Peyer's patch (tissue), 4 donors: ENCODE measurements around the gene ADGRF1. TPM values are rescaled to one million over a fixed set of nuclear protein-coding genes. Genes with fewer than 3 reads are reported as not detected.

ENCODE experiments used
- DNase-seq, 3 donors: peaks; one replicate each; pipeline ENCODE4 v3.0.0-alpha.2; 2017 to 2019
- H3K27ac ChIP-seq, 4 donors: fragments of 200-600 bp; sonication (generic); one replicate each; pipeline ENCODE4 v1.5.1; 2016 to 2019
- H3K27me3 ChIP-seq, 2 donors: fragments of 200-600 bp; sonication (generic); one replicate each; pipeline ENCODE4 v1.5.1; 2019
- H3K36me3 ChIP-seq, 3 donors: fragments of 200-600 bp; sonication (generic); one replicate each; pipeline ENCODE4 v1.5.1; 2016 to 2019
- H3K4me1 ChIP-seq, 4 donors: fragments of 200-600 bp; sonication (generic); one replicate each; pipeline ENCODE4 v1.5.1; 2016 to 2019
- H3K4me3 ChIP-seq, 4 donors: fragments of 200-600 bp; sonication (generic); 1 replicate in 3 of 4; 2 replicates in 1 of 4; pipeline ENCODE4 v1.5.1; 2016 to 2019; ENCODE audit warnings: mild to moderate bottlenecking in 1 of 4
- H3K9me3 ChIP-seq, 4 donors: fragments of 200-600 bp; sonication (generic); one replicate each; pipeline ENCODE4 v1.5.1; 2016 to 2019; ENCODE audit warnings: mild to moderate bottlenecking in 1 of 4
- POLR2A ChIP-seq, 2 donors: fragments of 450-650 bp; IDR thresholded peaks; one replicate each; pipeline ENCODE4 v1.5.1; 2017; ENCODE audit warnings: antibody characterized with exemption in 2 of 2, mild to moderate bottlenecking in 2 of 2, moderate library complexity in 2 of 2
- total RNA-seq, 4 donors: library from RNA; depleted of rRNA; stranded (reverse); fragments of >200 nt; gene quantifications; one replicate each; pipeline ENCODE4 v1.1.0, GENCODE V29; 2016
- TF ChIP-seq, protein P1 (sequence below), 6 experiments: fragments of 450-650 bp in 4 of 6; fragments of 200-600 bp in 2 of 6; sonication (generic) in 1 of 6; IDR thresholded peaks; one replicate each; pipeline ENCODE4 v1.5.1; 2017 to 2019; ENCODE audit warnings: antibody characterized with exemption in 6 of 6, mild to moderate bottlenecking in 3 of 6, moderate library complexity in 1 of 6

ADGRF1 gene
- total RNA-seq, 4 donors from 2014 or later: 7.4 to 22.6 (median 13.5) TPM; not detected in 1

DNA sequence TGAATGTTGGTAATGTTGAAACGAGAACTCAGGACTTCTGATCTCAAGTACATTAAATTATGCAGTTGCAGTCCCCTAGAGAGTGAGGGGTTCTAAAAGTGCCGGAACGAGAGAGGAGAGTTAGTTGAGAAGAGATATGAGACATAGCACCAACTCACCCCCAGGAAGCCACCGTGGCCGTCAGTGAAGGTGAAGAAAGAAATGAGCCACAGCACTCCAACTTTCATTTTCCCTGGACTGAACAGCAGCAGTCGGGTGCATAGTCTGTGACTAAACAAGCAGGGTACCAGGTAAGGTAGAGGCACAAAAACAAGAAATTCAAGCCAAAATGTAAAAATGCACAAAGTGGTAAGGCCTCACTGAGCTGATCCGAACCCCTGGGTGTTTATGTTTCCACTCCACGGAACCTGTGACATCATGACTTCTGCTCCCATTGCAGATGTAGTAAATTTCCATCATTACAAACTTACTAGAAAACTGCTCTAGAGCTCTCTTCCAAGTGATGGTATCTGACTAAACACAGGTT, 13.2 kb downstream of the ADGRF1 start:
- TF ChIP-seq, protein P1, sequence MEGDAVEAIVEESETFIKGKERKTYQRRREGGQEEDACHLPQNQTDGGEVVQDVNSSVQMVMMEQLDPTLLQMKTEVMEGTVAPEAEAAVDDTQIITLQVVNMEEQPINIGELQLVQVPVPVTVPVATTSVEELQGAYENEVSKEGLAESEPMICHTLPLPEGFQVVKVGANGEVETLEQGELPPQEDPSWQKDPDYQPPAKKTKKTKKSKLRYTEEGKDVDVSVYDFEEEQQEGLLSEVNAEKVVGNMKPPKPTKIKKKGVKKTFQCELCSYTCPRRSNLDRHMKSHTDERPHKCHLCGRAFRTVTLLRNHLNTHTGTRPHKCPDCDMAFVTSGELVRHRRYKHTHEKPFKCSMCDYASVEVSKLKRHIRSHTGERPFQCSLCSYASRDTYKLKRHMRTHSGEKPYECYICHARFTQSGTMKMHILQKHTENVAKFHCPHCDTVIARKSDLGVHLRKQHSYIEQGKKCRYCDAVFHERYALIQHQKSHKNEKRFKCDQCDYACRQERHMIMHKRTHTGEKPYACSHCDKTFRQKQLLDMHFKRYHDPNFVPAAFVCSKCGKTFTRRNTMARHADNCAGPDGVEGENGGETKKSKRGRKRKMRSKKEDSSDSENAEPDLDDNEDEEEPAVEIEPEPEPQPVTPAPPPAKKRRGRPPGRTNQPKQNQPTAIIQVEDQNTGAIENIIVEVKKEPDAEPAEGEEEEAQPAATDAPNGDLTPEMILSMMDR (IDR thresholded peaks at IDR 0.05): no peak
- Histone ChIP-seq H3K36me3 (no peaks in the 10 kb centered on the region), H3K4me1 (no peaks in the 10 kb centered on the region), H3K27me3 (no peaks in the 10 kb centered on the region), H3K27ac (no peak overlapping the region), H3K4me3 (no peak overlapping the region), H3K9me3 (no peaks in the 10 kb centered on the region)
- DNase-seq: no peak

DNA sequence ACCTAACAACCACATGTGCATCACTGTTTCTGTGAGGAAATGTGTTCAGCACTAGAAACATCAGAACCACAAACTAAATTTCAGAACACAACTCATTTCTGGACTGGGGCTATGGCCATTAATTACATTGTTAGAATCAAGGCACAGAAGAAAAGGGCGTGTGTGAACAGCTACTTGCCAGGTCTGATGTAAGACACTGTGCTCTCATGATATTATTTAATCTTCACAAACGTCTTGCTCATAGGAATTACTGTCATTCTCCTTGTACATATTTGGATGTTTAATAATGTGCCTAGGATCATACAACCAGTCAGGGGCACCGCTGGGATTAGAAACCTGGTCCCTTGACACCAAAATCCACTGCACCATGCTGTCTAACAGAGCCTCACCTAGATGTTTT, 14.8 kb downstream of the ADGRF1 start:
- TF ChIP-seq POLR2A (IDR thresholded peaks at IDR 0.05): no peak
- TF ChIP-seq, protein P1 (IDR thresholded peaks at IDR 0.05): no peak
- no peaks in the 10 kb centered on the region for H3K36me3 ChIP-seq
- no peaks in the 10 kb centered on the region for H3K4me1 ChIP-seq
- H3K27ac ChIP-seq: no peak overlapping the region
- no peaks in the 10 kb centered on the region for H3K9me3 ChIP-seq
- H3K4me3 ChIP-seq: no peak overlapping the region
- DNase-seq: no peak
- H3K27me3 ChIP-seq: no peaks in the 10 kb centered on the region

DNA sequence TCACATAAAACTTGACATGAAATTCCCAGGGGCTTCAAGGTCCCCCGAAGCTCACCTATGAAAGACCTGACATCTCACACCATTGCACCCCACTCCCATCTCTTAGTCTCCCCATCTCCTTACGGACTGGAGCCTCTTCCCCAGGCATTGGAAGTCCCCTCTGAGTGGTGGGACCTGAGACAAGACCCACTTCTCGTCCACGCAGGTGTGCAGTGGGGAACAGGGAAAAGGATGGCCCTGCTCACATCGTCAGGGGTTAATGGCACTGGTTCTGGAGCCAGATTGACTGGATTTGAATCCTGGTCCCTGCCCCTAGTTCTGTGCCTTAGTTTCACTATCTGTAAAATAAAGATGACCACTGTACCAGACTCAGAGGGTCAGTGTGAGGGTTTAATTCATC, 15.5 kb downstream of the ADGRF1 start:
- DNase-seq: no peak
- H3K36me3 ChIP-seq: no peaks in the 10 kb centered on the region
- no peaks in the 10 kb centered on the region for H3K4me1 ChIP-seq
- TF ChIP-seq, protein P1 (IDR thresholded peaks at IDR 0.05): no peak
- no peak for TF ChIP-seq POLR2A (IDR thresholded peaks at IDR 0.05)
- H3K4me3 ChIP-seq: no peak overlapping the region
- H3K27me3 ChIP-seq: no peaks in the 10 kb centered on the region
- no peaks in the 10 kb centered on the region for H3K9me3 ChIP-seq
- H3K27ac ChIP-seq: no peak overlapping the region

DNA sequence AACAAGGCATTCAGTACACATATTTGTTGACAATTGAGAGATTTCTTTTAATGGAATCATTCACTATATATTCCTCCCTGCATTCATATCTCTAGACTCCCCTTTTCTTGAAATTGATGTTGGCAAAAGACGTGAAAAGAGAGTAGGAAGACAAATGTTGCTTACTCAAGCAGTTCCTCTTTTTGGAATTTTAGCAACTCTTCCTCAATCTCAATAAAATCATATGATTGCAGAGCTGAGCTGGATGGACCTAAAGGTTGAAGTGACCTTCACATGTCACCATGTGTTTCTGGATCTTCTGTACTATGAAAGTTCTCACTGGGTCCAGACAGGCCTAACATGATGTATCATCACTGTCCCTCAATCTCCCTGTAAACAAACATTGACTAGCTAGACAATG, 18.6 kb downstream of the ADGRF1 start:
- Histone ChIP-seq H3K27me3 (no peaks in the 10 kb centered on the region), H3K27ac (no peak overlapping the region), H3K9me3 (no peaks in the 10 kb centered on the region), H3K36me3 (no peaks in the 10 kb centered on the region), H3K4me3 (no peak overlapping the region), H3K4me1 (no peaks in the 10 kb centered on the region)
- TF ChIP-seq POLR2A (IDR thresholded peaks at IDR 0.05): no peak
- TF ChIP-seq, protein P1 (IDR thresholded peaks at IDR 0.05): no peak
- DNase-seq: no peak

DNA sequence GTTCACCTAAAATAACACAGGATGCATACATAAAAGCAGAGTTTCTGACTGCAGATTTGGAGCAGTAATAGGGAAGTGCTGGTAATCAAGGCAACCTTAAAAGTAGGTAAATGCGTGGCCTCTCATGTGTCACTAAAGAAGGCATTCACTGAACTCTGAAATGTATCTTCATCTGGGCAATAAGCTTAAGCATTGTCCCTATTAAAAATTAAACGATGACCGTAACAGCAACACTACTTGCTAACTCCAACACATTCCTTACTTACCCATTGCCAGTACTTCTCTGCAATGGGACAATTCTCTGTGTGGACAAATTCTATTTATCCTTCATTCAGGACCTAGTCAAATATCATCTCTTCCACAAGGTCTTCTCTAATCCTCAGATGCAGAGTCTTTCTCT, 19.9 kb downstream of the ADGRF1 start:
- no peaks in the 10 kb centered on the region for H3K4me1 ChIP-seq
- H3K36me3 ChIP-seq: no peaks in the 10 kb centered on the region
- DNase-seq: no peak
- no peaks in the 10 kb centered on the region for H3K27me3 ChIP-seq
- no peaks in the 10 kb centered on the region for H3K9me3 ChIP-seq
- H3K27ac ChIP-seq: no peak overlapping the region
- H3K4me3 ChIP-seq: no peak overlapping the region
- TF ChIP-seq, protein P1 (IDR thresholded peaks at IDR 0.05): no peak
- TF ChIP-seq POLR2A (IDR thresholded peaks at IDR 0.05): no peak

DNA sequence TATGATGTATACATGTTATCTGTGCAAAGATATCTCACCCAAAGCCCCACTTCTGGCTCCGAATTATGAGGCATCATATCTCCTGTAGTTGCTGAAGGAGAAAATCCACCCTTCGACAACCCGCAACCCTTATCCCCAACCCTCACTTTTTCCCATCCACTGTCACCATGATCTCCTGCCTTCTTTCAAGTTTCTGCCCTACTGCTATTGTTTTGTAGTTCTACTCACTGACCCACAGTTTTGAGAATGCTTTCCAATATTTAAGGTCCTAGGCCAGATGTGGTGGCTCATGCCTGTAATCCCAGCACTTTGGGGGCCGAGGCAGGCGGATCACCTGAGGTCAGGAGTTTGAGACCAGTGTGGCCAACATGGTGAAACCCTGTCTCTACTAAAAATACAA, 22.2 kb downstream of the ADGRF1 start:
- Histone ChIP-seq H3K36me3 (no peaks in the 10 kb centered on the region), H3K9me3 (no peaks in the 10 kb centered on the region), H3K4me1 (no peaks in the 10 kb centered on the region), H3K27ac (no peak overlapping the region), H3K4me3 (no peak overlapping the region), H3K27me3 (no peaks in the 10 kb centered on the region)
- no peak for DNase-seq
- TF ChIP-seq POLR2A (IDR thresholded peaks at IDR 0.05): no peak
- TF ChIP-seq, protein P1 (IDR thresholded peaks at IDR 0.05): no peak
